K562 (cell line): ENCODE results near the gene SNTG2. TPM values are rescaled to one million over a fixed set of nuclear protein-coding genes. Genes with fewer than 3 reads are reported as not detected.

Experiments used
- ATAC-seq: fragments of 200-7000 bp; cut with Tn5 transposase; 3 replicates; pipeline ENCODE4 v1.9.1; 2020; ENCODE audit warnings: moderate library complexity
- BruUV-seq: library from RNA; stranded (reverse); fragments of 400-500 nt; replicated peaks from 2 replicates; lab custom pipeline; 2021; lab: Mats Ljungman, UMichigan
- CTCF ChIA-PET: fragments of 300-600 bp; formaldehyde crosslinking; extraction: SDS; loops from one replicate; lab custom pipeline; 2021; ENCODE audit warnings: low intra/inter-chr PET ratio; lab: Yijun Ruan, JAX
- POLR2A ChIA-PET: fragments of 300-600, 350-650 bp; sonication (Branson Sonifier 250); formaldehyde crosslinking; extraction: SDS; loops from one replicate; lab custom pipeline; 2021; ENCODE audit warnings: antibody characterized with exemption, inconsistent platforms; lab: Yijun Ruan, JAX
- DNase-seq, 4 experiments: peaks; one replicate each; pipeline versions ENCODE4 v3.0.0 to v3.0.0-alpha.2; 2011 to 2018; ENCODE audit warnings: low spot score in 3 of 4, mixed read lengths in 3 of 4; ENCODE audit errors: extremely low read depth in 1 of 4
- FAIRE-seq: peaks from 2 replicates; lab custom pipeline; 2011; peaks lifted over from hg19 to GRCh38; lab: Jason Lieb, UNC
- H2AFZ ChIP-seq: 2 replicates; pipeline ENCODE4 v1.6.0; 2011; ENCODE audit warnings: low read depth, low read length, control low read depth, inconsistent platforms
- H3K27ac ChIP-seq: fragments of 200-600 bp; 3 replicates; pipeline ENCODE4 v1.8.0; 2011; ENCODE audit warnings: low read depth, mild to moderate bottlenecking, control low read depth, inconsistent platforms, low read length, moderate library complexity, mixed read lengths; ENCODE audit errors: extremely low read depth
- H3K27me3 ChIP-seq, 2 experiments: fragments of 300-600 bp in 1 of 2; 2 replicates in 1 of 2; 3 replicates in 1 of 2; pipeline versions ENCODE4 v1.6.0 to v1.8.0; 2011; ENCODE audit warnings: inconsistent platforms in 2 of 2, low read length in 2 of 2, mild to moderate bottlenecking in 1 of 2, mixed read lengths in 1 of 2, moderate library complexity in 1 of 2; ENCODE audit not compliant: control insufficient read depth in 2 of 2, insufficient read depth in 2 of 2
- H3K36me3 ChIP-seq: fragments of 300-600 bp; 3 replicates; pipeline ENCODE4 v1.8.0; 2011; ENCODE audit warnings: mild to moderate bottlenecking, low read length, inconsistent platforms; ENCODE audit not compliant: control insufficient read depth, insufficient read depth
- H3K4me1 ChIP-seq, 2 experiments: fragments of 200-600 bp in 1 of 2; replicated peaks in 1 of 2; 2 replicates in 1 of 2; 3 replicates in 1 of 2; pipeline versions ENCODE4 v1.5.1 to v1.8.0; 2011; ENCODE audit warnings: inconsistent platforms in 2 of 2, low read length in 2 of 2, mild to moderate bottlenecking in 1 of 2, mixed read lengths in 1 of 2, moderate library complexity in 1 of 2; ENCODE audit not compliant: control insufficient read depth in 2 of 2, insufficient read depth in 2 of 2
- H3K4me2 ChIP-seq: 2 replicates; pipeline ENCODE4 v1.6.1; 2011; ENCODE audit warnings: low read length, control low read depth, inconsistent platforms, mixed read lengths; ENCODE audit not compliant: insufficient read depth
- H3K4me3 ChIP-seq: fragments of 200-600 bp; sonication (generic), shearing (Covaris generic); 2 replicates; pipeline ENCODE4 v1.5.1; 2016; ENCODE audit warnings: control low read depth, inconsistent platforms
- H3K79me2 ChIP-seq: fragments of 200-600 bp; 3 replicates; pipeline ENCODE4 v1.8.0; 2011; ENCODE audit warnings: low read length, inconsistent platforms; ENCODE audit not compliant: control insufficient read depth, insufficient read depth
- H3K9ac ChIP-seq, 2 experiments: 2 replicates each; pipeline versions ENCODE4 v1.6.0 to v1.6.1; 2011; ENCODE audit warnings: low read depth in 2 of 2, low read length in 2 of 2, control low read depth in 1 of 2, inconsistent platforms in 1 of 2, mild to moderate bottlenecking in 1 of 2, mixed read lengths in 1 of 2; ENCODE audit not compliant: insufficient read depth in 1 of 2
- H3K9me1 ChIP-seq: one replicate; pipeline ENCODE4 v1.6.0; 2011; ENCODE audit warnings: inconsistent platforms, mild to moderate bottlenecking, low read length, moderate library complexity; ENCODE audit not compliant: control insufficient read depth, insufficient read depth
- H3K9me3 ChIP-seq: replicated peaks from 2 replicates; pipeline ENCODE4 v1.5.1; 2011; ENCODE audit warnings: low read depth, low read length, inconsistent platforms; ENCODE audit not compliant: control insufficient read depth, insufficient read depth
- H4K20me1 ChIP-seq: replicated peaks from 2 replicates; pipeline ENCODE4 v1.6.1; 2011; ENCODE audit warnings: low read length, inconsistent platforms, mixed read lengths; ENCODE audit not compliant: control insufficient read depth, insufficient read depth
- ASH1L ChIP-seq: fragments of 450-650 bp; IDR thresholded peaks from 2 replicates; pipeline ENCODE4 v1.6.1; 2018; ENCODE audit warnings: borderline replicate concordance, mild to moderate bottlenecking, low read depth; ENCODE audit not compliant: partially characterized antibody
- EGR1 ChIP-seq: fragments of 450-650 bp; conservative IDR thresholded peaks from 2 replicates; pipeline ENCODE4 v1.6.1; 2017; ENCODE audit warnings: mild to moderate bottlenecking
- GTF2E2 ChIP-seq: fragments of 200-800 bp; sonication (Bioruptor generic); IDR thresholded peaks from 2 replicates; pipeline ENCODE4 v1.6.1; 2016; ENCODE audit warnings: missing genetic modification characterization, missing compliant biosample characterization
- HNRNPLL ChIP-seq: fragments of 200-400 bp; formaldehyde crosslinking; IDR thresholded peaks from 2 replicates; pipeline ENCODE4 v1.6.1; 2017; ENCODE audit warnings: low read length, low read depth, mild to moderate bottlenecking; ENCODE audit not compliant: poor library complexity, severe bottlenecking
- ZNF644 ChIP-seq: fragments of 200-800 bp; sonication (Bioruptor generic); IDR thresholded peaks from 2 replicates; pipeline ENCODE4 v1.6.1; 2016; ENCODE audit warnings: low read depth, missing genetic modification characterization, missing compliant biosample characterization
- WGBS: fragments of 100-300 bp; shearing (Covaris generic); methylation state at CpG from one replicate; pipeline ENCODE4 v1.1.6; 2016; ENCODE audit warnings: low coverage, mixed read lengths; ENCODE audit not compliant: insufficient coverage; ENCODE audit errors: missing lambda C conversion rate; 5-methylcytosine and 5-hydroxymethylcytosine counted together
- in situ Hi-C: fragments of 300-500 bp; cut with MboI; formaldehyde crosslinking; loops from 4 replicates; pipeline ENCODE4 v1.15.0; 2018; ENCODE audit warnings: inconsistent platforms, mixed read lengths
- intact Hi-C: fragments of 100-400 bp; cut with micrococcal nuclease; formaldehyde crosslinking; loops from 2 replicates; pipeline ENCODE4 v1.14.2; 2022
- polyA plus RNA-seq, 8 experiments: library from polyadenylated mRNA; depleted of rRNA in 4 of 8; stranded (reverse) in 5 of 8; unstranded in 3 of 8; fragments of >200 nt; fragmentation: Nextera tagmentation in 2 of 8; fragmentation: Illumina TruSeq in 1 of 8; extraction: Ambion mirVana in 2 of 8; extraction: Trizol in 1 of 8; gene quantifications; 2 replicates each; pipeline versions ENCODE4 v1.2.1 to v1.2.3, GENCODE V29; 2011 to 2014; ENCODE audit warnings: inconsistent platforms in 1 of 8, missing spikeins in 1 of 8
- total RNA-seq, 7 experiments: library from RNA; depleted of rRNA in 6 of 7; stranded (reverse); fragments of >200 nt in 6 of 7; fragmentation: Illumina TruSeq in 2 of 7; extraction: Trizol in 2 of 7; gene quantifications; 2 replicates each; pipeline versions ENCODE4 v1.2.1 to v1.2.3, GENCODE V29; 2011 to 2021; ENCODE audit warnings: low replicate concordance in 1 of 7
- TF ChIP-seq, protein P1 (sequence below), 2 experiments: IDR thresholded peaks; 2 replicates each; pipeline ENCODE4 v1.6.1; 2011; ENCODE audit warnings: borderline replicate concordance in 1 of 2, control low read depth in 1 of 2, low read depth in 1 of 2, low read length in 1 of 2, mild to moderate bottlenecking in 1 of 2, mixed read lengths in 1 of 2, moderate library complexity in 1 of 2; ENCODE audit not compliant: insufficient read depth in 1 of 2, insufficient read length in 1 of 2, poor library complexity in 1 of 2, severe bottlenecking in 1 of 2; ENCODE audit errors: extremely low read depth in 1 of 2
- TF ChIP-seq, protein P2 (sequence below): fragments of 450-650 bp; formaldehyde crosslinking; conservative IDR thresholded peaks from 2 replicates; pipeline ENCODE4 v1.4.0; 2022; ENCODE audit warnings: mild to moderate bottlenecking, missing genetic modification characterization
- TF ChIP-seq, protein P3 (sequence below), 3 experiments: fragments of 200-800 bp in 1 of 3; sonication (Bioruptor generic) in 1 of 3; sonication (generic) in 1 of 3; formaldehyde crosslinking in 1 of 3; IDR thresholded peaks; 2 replicates each; pipeline versions ENCODE4 v1.6.1 to v1.8.0; 2016 to 2022; ENCODE audit warnings: mild to moderate bottlenecking in 2 of 3, missing compliant biosample characterization in 2 of 3, missing genetic modification characterization in 2 of 3, missing genetic modification reagents in 1 of 3

Gene SNTG2
- total and polyA plus RNA-seq, 9 of the 15 experiments (the other 6 are each of a cell fraction or from before 2014, with no cell fraction given), result not detected

DNA sequence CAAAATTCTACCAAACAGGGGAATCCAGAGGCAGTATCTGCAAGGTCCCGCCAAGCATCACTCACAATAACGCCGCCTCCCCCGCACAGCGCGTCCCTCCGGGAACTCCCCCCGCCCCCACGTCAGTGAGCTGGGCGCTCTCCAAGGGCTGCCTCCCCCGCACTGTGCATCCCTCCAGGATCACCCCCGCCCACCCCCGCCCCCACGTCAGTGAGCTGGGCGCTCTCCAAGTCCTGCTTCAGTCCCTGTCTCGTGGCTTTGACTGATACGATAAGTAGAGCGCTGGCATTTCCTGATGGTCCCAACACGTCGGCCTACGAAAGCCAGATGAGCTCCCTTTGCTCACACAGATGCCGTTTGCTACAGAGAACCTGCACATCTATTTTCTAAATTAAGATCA is 331.9 kb downstream of the SNTG2 start:
- H3K36me3 ChIP-seq, result no peaks in the 10 kb centered on the region
- no peak overlapping the region for H3K4me3 ChIP-seq
- in situ Hi-C loops (no loop called here), intact Hi-C loops (no loop called here)
- no peak for FAIRE-seq
- H3K9me3 ChIP-seq, result no peaks in the 10 kb centered on the region
- H4K20me1 ChIP-seq, result no peaks in the 10 kb centered on the region
- H3K9me1 ChIP-seq, result no peaks in the 10 kb centered on the region
- ATAC-seq, result peak; percentile 69
- no peak overlapping the region for H3K4me2 ChIP-seq
- no peak overlapping the region for H3K9ac ChIP-seq
- H3K4me1 ChIP-seq, result peaks cover 0 to 6% of the 10 kb centered on the region in 2 experiments; a peak in 1 of 5 replicates
- ChIA-PET CTCF (no interaction called here), POLR2A (no interaction called here)
- no TSS peak for BruUV-seq
- 2% methylated on average over 17 of the region's 22 CpGs for WGBS
- no peak overlapping the region for H2AFZ ChIP-seq
- H3K27ac ChIP-seq, result no peak overlapping the region
- H3K79me2 ChIP-seq, result no peaks in the 10 kb centered on the region
- peak; percentile 27 to 54 (median 44) for DNase-seq
- peaks cover 0 to 22% of the 10 kb centered on the region in 2 experiments; a peak in 2 of 5 replicates for H3K27me3 ChIP-seq
- TF ChIP-seq, protein P1, sequence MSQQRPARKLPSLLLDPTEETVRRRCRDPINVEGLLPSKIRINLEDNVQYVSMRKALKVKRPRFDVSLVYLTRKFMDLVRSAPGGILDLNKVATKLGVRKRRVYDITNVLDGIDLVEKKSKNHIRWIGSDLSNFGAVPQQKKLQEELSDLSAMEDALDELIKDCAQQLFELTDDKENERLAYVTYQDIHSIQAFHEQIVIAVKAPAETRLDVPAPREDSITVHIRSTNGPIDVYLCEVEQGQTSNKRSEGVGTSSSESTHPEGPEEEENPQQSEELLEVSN (IDR thresholded peaks at IDR 0.05; ENCODE audit: borderline replicate concordance in 1 of 2, extremely low read depth in 1 of 2, insufficient read depth in 1 of 2, insufficient read length in 1 of 2, low read depth in 1 of 2, low read length in 1 of 2, poor library complexity in 1 of 2, severe bottlenecking in 1 of 2), result no peak
- TF ChIP-seq, protein P2, sequence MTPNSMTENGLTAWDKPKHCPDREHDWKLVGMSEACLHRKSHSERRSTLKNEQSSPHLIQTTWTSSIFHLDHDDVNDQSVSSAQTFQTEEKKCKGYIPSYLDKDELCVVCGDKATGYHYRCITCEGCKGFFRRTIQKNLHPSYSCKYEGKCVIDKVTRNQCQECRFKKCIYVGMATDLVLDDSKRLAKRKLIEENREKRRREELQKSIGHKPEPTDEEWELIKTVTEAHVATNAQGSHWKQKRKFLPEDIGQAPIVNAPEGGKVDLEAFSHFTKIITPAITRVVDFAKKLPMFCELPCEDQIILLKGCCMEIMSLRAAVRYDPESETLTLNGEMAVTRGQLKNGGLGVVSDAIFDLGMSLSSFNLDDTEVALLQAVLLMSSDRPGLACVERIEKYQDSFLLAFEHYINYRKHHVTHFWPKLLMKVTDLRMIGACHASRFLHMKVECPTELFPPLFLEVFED (CRISPR knock-in tag), result no peak
- no peak for TF ChIP-seq ZNF644
- TF ChIP-seq HNRNPLL, result no peak
- TF ChIP-seq ASH1L, result no peak
- peak; percentile 58 for TF ChIP-seq EGR1
- TF ChIP-seq, protein P3, sequence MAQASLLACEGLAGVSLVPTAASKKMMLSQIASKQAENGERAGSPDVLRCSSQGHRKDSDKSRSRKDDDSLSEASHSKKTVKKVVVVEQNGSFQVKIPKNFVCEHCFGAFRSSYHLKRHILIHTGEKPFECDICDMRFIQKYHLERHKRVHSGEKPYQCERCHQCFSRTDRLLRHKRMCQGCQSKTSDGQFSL (CRISPR knock-in tag; IDR thresholded peaks at IDR 0.05), result no peak
- TF ChIP-seq, protein P3 (tag; IDR thresholded peaks at IDR 0.05), result no peak
- no peak for TF ChIP-seq GTF2E2 (tag)
